ENCODE results near the gene KDF1.

Gene KDF1

GRCh38 chr1:27001570-27002360 is 41.5 kb upstream of the KDF1 start:
- no peaks in the 10 kb centered on the region for H3K9me3 ChIP-seq (ENCODE audit: insufficient read depth, low read length)
- peak overlapping the region; percentile 41 for H3K4me3 ChIP-seq (ENCODE audit: low read length)
- peaks cover 13% of the 10 kb centered on the region for H3K4me1 ChIP-seq (ENCODE audit: low read length)
- H3K27me3 ChIP-seq (ENCODE audit: low read depth, low read length): no peaks in the 10 kb centered on the region
- H2AFZ ChIP-seq (ENCODE audit: low read depth, low read length): peak overlapping the region; percentile 26; the same call in 1 of the 2 replicates
- peak overlapping the region; percentile 3; the same call in 1 of the 2 replicates for H3K9ac ChIP-seq (ENCODE audit: low read length)
- TF ChIP-seq CTCF (IDR thresholded peaks at IDR 0.05; ENCODE audit: low read depth, low read length) (no peak), EZH2phosphoT487 (IDR thresholded peaks at IDR 0.05; ENCODE audit: low read depth) (no peak)
- H4K20me1 ChIP-seq (ENCODE audit: insufficient read depth, low read length): no peaks in the 10 kb centered on the region
- H3K4me2 ChIP-seq (ENCODE audit: low read length): peak overlapping the region; percentile 51
- no peaks in the 10 kb centered on the region for H3K36me3 ChIP-seq (replicated peaks; ENCODE audit: low read depth, low read length)
- H3K27ac ChIP-seq (ENCODE audit: low read length): peak overlapping the region; percentile 0; the same call in 1 of the 2 replicates
- no peaks in the 10 kb centered on the region for H3K79me2 ChIP-seq (ENCODE audit: low read length)

DNA sequence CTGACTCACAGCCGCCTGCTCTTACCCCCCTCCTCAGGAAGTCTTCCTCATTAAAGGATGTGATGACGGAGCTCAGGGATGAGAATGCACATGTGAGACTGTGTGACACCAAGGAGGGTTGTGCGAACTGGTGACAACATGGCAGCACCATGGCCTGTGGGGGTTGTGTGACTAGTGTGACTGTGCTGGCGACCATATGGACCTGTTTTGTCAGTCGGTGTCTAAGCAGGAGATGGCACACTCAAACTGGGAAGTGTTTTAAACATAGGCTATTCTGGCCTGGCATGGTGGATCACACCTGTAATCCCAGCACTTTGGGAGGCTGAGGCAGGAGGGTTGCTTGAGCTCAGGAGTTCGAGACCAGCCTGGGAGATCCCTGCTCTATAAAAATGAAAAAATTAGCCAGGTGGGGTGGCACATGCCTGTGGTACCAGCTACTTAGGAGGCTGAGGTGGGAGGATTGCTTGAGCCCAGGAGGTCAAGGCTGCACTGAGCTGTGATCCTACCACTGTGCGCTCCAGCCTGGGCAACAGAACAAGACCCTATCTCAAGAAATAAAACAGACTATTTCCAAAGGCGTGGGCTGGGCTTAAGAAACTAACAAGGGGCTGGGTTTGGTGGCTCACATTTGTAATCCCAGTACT is 40.7 kb upstream of the KDF1 start:
- Histone ChIP-seq H3K4me3 (ENCODE audit: low read length) (no peak overlapping the region), H3K27ac (ENCODE audit: low read length) (no peak overlapping the region), H3K9me3 (ENCODE audit: insufficient read depth, low read length) (no peaks in the 10 kb centered on the region), H4K20me1 (ENCODE audit: insufficient read depth, low read length) (no peaks in the 10 kb centered on the region), H3K79me2 (ENCODE audit: low read length) (no peaks in the 10 kb centered on the region), H3K4me1 (ENCODE audit: low read length) (peaks cover 13% of the 10 kb centered on the region), H3K4me2 (ENCODE audit: low read length) (no peak overlapping the region), H3K27me3 (ENCODE audit: low read depth, low read length) (0 out of 2 replicates have a peak, but pooled peaks cover 3% of the 10 kb centered on the region), H3K36me3 (replicated peaks; ENCODE audit: low read depth, low read length) (no peaks in the 10 kb centered on the region), H2AFZ (ENCODE audit: low read depth, low read length) (no peak overlapping the region), H3K9ac (ENCODE audit: low read length) (no peak overlapping the region)
- no peak for TF ChIP-seq EZH2phosphoT487 (IDR thresholded peaks at IDR 0.05; ENCODE audit: low read depth)
- no peak for TF ChIP-seq CTCF (IDR thresholded peaks at IDR 0.05; ENCODE audit: low read depth, low read length)

DNA sequence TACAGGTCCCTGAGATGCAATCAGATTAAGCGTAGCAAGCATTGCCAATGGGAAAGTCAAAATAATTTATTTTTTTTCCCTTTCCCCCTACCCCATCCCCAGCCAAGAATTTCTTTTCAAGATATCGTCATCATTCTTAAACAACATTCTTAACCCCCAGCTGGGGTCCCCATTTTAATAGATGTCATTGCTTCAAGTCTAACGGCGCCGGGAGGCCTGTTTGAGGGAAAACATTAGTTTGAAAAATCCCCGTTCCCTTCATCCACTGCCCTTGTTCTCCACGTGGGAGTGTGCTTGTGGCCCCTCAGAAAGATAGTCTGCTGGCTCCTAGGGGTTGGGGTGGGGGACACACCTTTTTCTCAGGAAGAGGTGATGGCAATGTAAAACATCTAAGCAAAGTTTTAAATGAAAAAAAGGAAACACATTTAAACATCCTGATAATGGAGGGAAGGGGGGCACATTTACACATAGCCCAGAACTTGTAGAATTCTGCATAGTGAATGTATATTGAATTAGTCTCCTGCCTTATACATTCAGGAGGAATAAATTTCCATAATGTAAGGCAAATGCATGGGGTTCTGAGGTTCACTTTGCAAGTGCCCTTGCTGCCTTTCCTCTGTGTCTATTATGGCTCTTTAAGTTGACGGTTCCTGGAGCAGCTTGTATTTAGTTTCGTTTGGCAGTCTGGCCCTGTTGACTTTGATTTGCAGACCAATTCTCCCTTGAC is 40.0 kb upstream of the KDF1 start:
- no peak overlapping the region for H3K4me2 ChIP-seq (ENCODE audit: low read length)

GRCh38 chr1:26999440-26999987 is 39.2 kb upstream of the KDF1 start:
- Histone ChIP-seq H3K4me2 (ENCODE audit: low read length) (no peak overlapping the region), H3K9me3 (ENCODE audit: insufficient read depth, low read length) (no peaks in the 10 kb centered on the region), H3K79me2 (ENCODE audit: low read length) (no peaks in the 10 kb centered on the region), H3K27ac (ENCODE audit: low read length) (no peak overlapping the region), H4K20me1 (ENCODE audit: insufficient read depth, low read length) (no peaks in the 10 kb centered on the region), H3K4me3 (ENCODE audit: low read length) (no peak overlapping the region), H3K36me3 (replicated peaks; ENCODE audit: low read depth, low read length) (no peaks in the 10 kb centered on the region), H2AFZ (ENCODE audit: low read depth, low read length) (no peak overlapping the region), H3K27me3 (ENCODE audit: low read depth, low read length) (0 out of 2 replicates have a peak, but pooled peaks cover 3% of the 10 kb centered on the region), H3K9ac (ENCODE audit: low read length) (no peak overlapping the region), H3K4me1 (ENCODE audit: low read length) (peaks cover 13% of the 10 kb centered on the region)
- no peak for TF ChIP-seq CTCF (IDR thresholded peaks at IDR 0.05; ENCODE audit: low read depth, low read length)
- TF ChIP-seq EZH2phosphoT487 (IDR thresholded peaks at IDR 0.05; ENCODE audit: low read depth): no peak

More for the DNA sequence above, 40.0 kb upstream of the KDF1 start:
- no peak for TF ChIP-seq EZH2phosphoT487 (IDR thresholded peaks at IDR 0.05; ENCODE audit: low read depth)
- Histone ChIP-seq H3K36me3 (replicated peaks; ENCODE audit: low read depth, low read length) (no peaks in the 10 kb centered on the region), H2AFZ (ENCODE audit: low read depth, low read length) (no peak overlapping the region), H3K27ac (ENCODE audit: low read length) (no peak overlapping the region), H3K4me3 (ENCODE audit: low read length) (no peak overlapping the region), H3K9me3 (ENCODE audit: insufficient read depth, low read length) (no peaks in the 10 kb centered on the region), H3K27me3 (ENCODE audit: low read depth, low read length) (0 out of 2 replicates have a peak, but pooled peaks cover 3% of the 10 kb centered on the region), H3K4me1 (ENCODE audit: low read length) (peaks cover 13% of the 10 kb centered on the region), H4K20me1 (ENCODE audit: insufficient read depth, low read length) (no peaks in the 10 kb centered on the region), H3K79me2 (ENCODE audit: low read length) (no peaks in the 10 kb centered on the region), H3K9ac (ENCODE audit: low read length) (no peak overlapping the region)
